Glomerular visceral epithelial cell (primary cell): ENCODE results near the gene FABP2.
"Not testable (repeated sequence)": the region's sequence is repeated elsewhere in the genome, so short reads cannot be mapped to it uniquely, and the experiment has no call there.

ENCODE experiments used
- DNase-seq: peaks from one replicate; pipeline ENCODE4 v3.0.0-alpha.2; 2016; ENCODE audit errors: extremely low spot score

FABP2 gene

GRCh38 chr4:119321921-119322687 is at the start of gene FABP2:
FABP2 (minus strand) TSS chr4:119322138; CDS start chr4:119322102, 36 bp downstream.
- no peak for DNase-seq

- not testable (repeated sequence) for DNase-seq
These were observed 49.2 kb upstream of the FABP2 start for GRCh38 chr4:119370951-119371683.

- peak; percentile 92 for DNase-seq
These were observed 48.5 kb upstream of the FABP2 start for GRCh38 chr4:119370392-119370791.

GRCh38 chr4:119366802-119367201 is 44.9 kb upstream of the FABP2 start:
- DNase-seq = not testable (repeated sequence)

GRCh38 chr4:119364203-119364602 is 42.3 kb upstream of the FABP2 start:
- DNase-seq = not testable (repeated sequence)

GRCh38 chr4:119363372-119363771 is 41.4 kb upstream of the FABP2 start:
- not testable (repeated sequence) for DNase-seq

GRCh38 chr4:119362413-119362812 is 40.5 kb upstream of the FABP2 start:
- not testable (repeated sequence) for DNase-seq

GRCh38 chr4:119359873-119360272 is 37.9 kb upstream of the FABP2 start:
- DNase-seq = not testable (repeated sequence)

- DNase-seq = not testable (repeated sequence)
These were observed 34.9 kb upstream of the FABP2 start for GRCh38 chr4:119356796-119357195.

GRCh38 chr4:119356041-119356440 is 34.1 kb upstream of the FABP2 start:
- DNase-seq = not testable (repeated sequence)

GRCh38 chr4:119353364-119353763 is 31.4 kb upstream of the FABP2 start:
- DNase-seq = not testable (repeated sequence)

- DNase-seq = not testable (repeated sequence)
These were observed 26.2 kb upstream of the FABP2 start for GRCh38 chr4:119348169-119348568.

- not testable (repeated sequence) for DNase-seq
These were observed 21.4 kb upstream of the FABP2 start for GRCh38 chr4:119343293-119343692.

GRCh38 chr4:119339895-119340294 is 18.0 kb upstream of the FABP2 start:
- DNase-seq = not testable (repeated sequence)

GRCh38 chr4:119337010-119337409 is 15.1 kb upstream of the FABP2 start:
- DNase-seq = no peak

GRCh38 chr4:119336332-119336979 is 14.5 kb upstream of the FABP2 start:
- not testable (repeated sequence) for DNase-seq

- no peak for DNase-seq
These were observed 8.1 kb upstream of the FABP2 start for GRCh38 chr4:119329835-119330620.

- no peak for DNase-seq
These were observed 6.8 kb upstream of the FABP2 start for GRCh38 chr4:119328695-119329094.

GRCh38 chr4:119317990-119318389 is 3.9 kb downstream of the FABP2 start:
- DNase-seq = no peak

- DNase-seq = no peak
These were observed 6.9 kb downstream of the FABP2 start for GRCh38 chr4:119315036-119315435.

- peak; percentile 54 for DNase-seq
These were observed 7.6 kb downstream of the FABP2 start for GRCh38 chr4:119314356-119314755.

GRCh38 chr4:119313237-119313636 is 8.7 kb downstream of the FABP2 start:
- DNase-seq = no peak
